H1 (cell line): ENCODE results near the gene PRUNE1. TPM values are rescaled to one million over a fixed set of nuclear protein-coding genes. Genes with fewer than 3 reads are reported as not detected.
A peak's percentile ranks its signal among the peaks of the same experiment; 100 is the strongest.

ENCODE experiments used
- POLR2AphosphoS5 ChIP-seq: IDR thresholded peaks from 2 replicates; pipeline ENCODE4 v1.6.1; 2011; ENCODE audit warnings: low read depth, low read length
- polyA plus RNA-seq, 7 experiments: library from polyadenylated mRNA; depleted of rRNA in 3 of 7; stranded (reverse) in 5 of 7; unstranded in 2 of 7; fragments of >200 nt in 5 of 7; fragments of 200-250 nt in 2 of 7; gene quantifications; 1 replicate in 5 of 7; 2 replicates in 1 of 7; 4 replicates in 1 of 7; pipeline versions ENCODE4 v1.2.1 to v1.2.3, GENCODE V29; 2011 to 2013; ENCODE audit warnings: missing spikeins in 2 of 7, mixed read lengths in 2 of 7
- total RNA-seq: library from RNA; stranded (reverse); fragmentation: NEBNext Ultra II Directional; extraction: Animal tissue kit (Norgen Biotek cat#: 25700); gene quantifications from 2 replicates; pipeline ENCODE4 v1.2.1, GENCODE V29; 2021

PRUNE1 gene
- total and polyA plus RNA-seq, 2 of the 8 experiments (the other 6 are each of a cell fraction or from before 2014, with no cell fraction given), result 32.8 to 54.2 TPM

DNA sequence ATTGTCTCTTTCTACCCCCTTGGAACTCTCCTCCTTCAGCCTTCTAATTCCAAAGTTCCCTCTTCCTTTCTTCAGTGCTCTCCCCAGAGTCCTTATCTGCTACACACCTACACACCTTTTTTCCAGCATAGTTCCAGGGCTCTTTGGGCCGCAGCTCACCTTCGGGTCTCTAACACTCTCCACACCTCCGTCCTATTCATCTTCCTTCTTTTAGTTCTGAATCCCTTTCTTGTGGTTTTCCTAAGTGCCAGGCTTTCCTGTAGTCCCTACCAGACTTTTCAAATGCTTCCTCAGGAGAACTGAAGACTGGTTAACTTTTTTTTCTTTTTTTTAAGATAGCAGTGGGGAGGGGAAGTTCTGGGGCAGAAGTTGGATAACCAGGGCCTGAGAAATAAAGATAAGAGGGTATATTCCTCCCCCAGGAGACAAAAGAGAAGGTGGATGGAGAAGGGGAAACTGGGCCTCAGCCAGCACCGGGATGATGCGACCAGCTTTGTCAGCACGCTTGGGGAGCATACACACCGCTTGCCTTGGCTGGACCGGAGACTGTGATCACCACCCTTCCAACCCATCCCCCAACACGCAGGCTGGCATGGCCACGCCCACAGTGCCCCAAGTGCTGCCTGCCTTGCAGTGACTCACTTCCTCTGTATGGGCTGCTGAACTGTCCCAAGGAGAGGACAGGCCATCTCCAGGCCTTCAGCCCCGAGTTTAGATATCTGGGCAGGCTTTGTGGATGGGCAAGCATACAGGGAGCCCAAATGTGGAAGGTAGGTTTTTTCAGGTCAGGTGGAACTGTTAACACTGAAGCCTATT is 31.2 kb upstream of the PRUNE1 start (continued):
- peak; percentile 77; the same call in 1 of the 2 replicates for TF ChIP-seq POLR2AphosphoS5
